ENCODE results near the gene SPO11.

DNA sequence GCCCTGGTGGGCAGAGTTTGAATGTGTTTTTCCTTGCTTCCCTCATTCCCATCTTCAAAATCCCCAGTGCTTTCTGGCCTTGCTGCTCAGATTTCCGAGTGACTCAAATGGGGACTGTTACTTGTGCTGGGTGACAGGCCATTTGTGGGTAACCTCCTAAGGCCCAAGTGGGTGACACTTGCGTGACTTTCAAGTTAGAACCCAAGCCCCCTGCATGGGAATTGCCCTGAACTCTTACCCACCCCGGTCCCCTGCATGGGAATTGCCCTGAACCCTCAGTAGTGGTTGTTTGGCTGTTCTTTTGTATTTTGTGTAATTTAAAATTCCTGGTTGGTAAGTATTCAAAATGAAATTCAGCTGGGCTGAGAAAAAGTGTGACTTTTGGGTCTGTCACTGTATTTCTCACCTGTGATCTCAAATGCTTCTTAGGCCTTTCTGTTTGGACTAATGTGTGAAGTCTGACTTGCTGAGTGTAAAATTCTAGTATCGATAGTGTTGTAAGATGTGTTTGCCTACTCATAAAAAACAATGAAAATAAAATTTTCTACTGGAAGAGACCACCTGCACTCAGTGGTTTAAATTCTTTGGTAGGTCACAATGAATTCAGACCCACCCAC lies 49.2 kb downstream of the SPO11 start:
- no peak for TF ChIP-seq EP300 (IDR thresholded peaks at IDR 0.05; ENCODE audit: borderline replicate concordance in 1 of 2, control insufficient read depth in 1 of 2, low read depth in 2 of 2, low read length in 2 of 2)
- peak; percentile 36; the same call in 1 of the 2 replicates for TF ChIP-seq NR2F1 (conservative IDR thresholded peaks at IDR 0.05)
- TF ChIP-seq, protein P1, sequence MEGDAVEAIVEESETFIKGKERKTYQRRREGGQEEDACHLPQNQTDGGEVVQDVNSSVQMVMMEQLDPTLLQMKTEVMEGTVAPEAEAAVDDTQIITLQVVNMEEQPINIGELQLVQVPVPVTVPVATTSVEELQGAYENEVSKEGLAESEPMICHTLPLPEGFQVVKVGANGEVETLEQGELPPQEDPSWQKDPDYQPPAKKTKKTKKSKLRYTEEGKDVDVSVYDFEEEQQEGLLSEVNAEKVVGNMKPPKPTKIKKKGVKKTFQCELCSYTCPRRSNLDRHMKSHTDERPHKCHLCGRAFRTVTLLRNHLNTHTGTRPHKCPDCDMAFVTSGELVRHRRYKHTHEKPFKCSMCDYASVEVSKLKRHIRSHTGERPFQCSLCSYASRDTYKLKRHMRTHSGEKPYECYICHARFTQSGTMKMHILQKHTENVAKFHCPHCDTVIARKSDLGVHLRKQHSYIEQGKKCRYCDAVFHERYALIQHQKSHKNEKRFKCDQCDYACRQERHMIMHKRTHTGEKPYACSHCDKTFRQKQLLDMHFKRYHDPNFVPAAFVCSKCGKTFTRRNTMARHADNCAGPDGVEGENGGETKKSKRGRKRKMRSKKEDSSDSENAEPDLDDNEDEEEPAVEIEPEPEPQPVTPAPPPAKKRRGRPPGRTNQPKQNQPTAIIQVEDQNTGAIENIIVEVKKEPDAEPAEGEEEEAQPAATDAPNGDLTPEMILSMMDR (IDR thresholded peaks at IDR 0.05 in 2 of 3, conservative IDR thresholded peaks at IDR 0.05 in 1 of 3; ENCODE audit: control insufficient read depth in 2 of 3, extremely low read depth in 1 of 3, insufficient read depth in 1 of 3, low read depth in 3 of 3, low read length in 3 of 3): no peak
- no peak for TF ChIP-seq CHD2 (IDR thresholded peaks at IDR 0.05; ENCODE audit: borderline replicate concordance, low read depth, low read length)
- no peak for TF ChIP-seq ZBTB40 (IDR thresholded peaks at IDR 0.05; ENCODE audit: borderline replicate concordance)
- TF ChIP-seq RBBP5 (conservative IDR thresholded peaks at IDR 0.05): no peak
- TF ChIP-seq BHLHE40 (IDR thresholded peaks at IDR 0.05; ENCODE audit: borderline replicate concordance in 1 of 2, low read depth in 2 of 2, low read length in 1 of 2): no peak

All from GM12878 (cell line).